HG02938 (cell line): ENCODE data around the gene TSPOAP1.
A peak's percentile ranks its signal among the peaks of the same experiment; 100 is the strongest.

Source experiments
- ATAC-seq: cut with Tn5 transposase; IDR thresholded peaks from one replicate; pipeline ENCODE4 v1.9.1; 2021; ENCODE audit warnings: mild to moderate bottlenecking, moderate library complexity; ENCODE audit not compliant: unreplicated experiment

Gene TSPOAP1

DNA sequence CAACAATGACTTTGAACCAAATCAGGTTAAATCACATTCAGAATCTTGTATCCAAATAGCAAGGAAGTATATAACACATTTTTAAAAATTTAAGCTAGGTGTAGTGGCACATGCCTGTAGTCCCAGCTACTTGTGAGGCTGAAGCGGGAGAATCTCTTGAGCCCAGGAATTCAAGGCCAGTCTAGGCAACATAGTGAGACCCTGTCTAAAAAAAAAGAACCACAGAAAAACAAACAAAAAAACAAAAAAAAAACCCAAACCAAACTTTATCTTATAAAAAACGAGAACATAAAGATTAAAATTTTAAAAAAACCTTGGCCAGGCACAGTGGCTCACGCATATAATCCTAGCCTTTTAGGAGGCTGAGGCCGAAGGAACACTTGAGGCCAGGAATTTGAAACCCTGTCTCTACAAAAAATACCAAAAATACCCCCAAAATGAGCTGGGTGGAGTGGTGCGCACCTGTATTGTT, 11.8 kb upstream of the TSPOAP1 start:
- no peak for ATAC-seq

GRCh38 chr17:58339755-58340404, 11.3 kb upstream of the TSPOAP1 start:
- ATAC-seq = no peak

DNA sequence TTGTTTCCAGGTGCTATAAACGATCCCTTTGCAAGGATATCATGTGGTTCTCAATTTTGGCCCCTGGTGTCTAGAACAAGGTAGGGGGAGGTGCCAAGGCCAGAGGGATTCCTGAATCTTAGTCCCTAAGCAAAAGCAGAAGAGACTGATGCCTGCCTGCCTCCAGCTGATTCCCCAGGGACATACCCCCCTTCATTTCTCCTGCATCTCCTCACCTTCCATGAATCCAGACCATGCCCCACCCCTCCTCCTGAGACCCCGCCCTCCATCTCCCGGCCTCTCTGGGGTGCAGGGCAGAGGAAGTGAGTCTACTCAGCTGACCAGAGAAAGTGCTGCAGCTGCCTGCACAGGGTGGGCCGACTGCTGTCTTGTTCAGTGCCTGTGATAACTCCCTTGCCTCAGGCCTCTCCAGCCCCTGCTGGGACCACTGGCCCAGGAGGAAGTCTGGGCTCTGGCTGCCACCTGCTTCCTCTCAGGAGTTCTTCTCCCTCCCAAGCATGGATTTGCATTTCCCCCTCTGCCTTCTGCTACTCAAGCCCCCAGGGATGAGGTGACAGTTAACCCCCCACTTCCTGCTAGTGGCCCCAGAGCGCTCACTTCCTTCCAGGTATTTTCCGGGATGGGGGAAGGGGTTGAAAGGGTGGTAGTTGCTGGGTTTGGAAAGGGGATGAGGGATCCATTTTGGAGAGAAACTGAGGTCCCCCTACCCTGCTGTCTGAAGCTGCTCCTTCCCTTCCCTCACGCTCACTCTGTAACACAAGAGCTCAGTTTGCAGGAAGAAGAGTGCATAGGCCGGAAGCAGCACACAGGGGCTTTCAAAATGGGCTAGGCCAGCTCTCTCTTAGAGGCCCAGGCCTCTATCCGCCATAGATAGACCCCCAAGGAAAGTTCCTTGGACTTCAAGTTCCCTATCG, 10.5 kb upstream of the TSPOAP1 start:
- no peak for ATAC-seq

- no peak for ATAC-seq
Measured at GRCh38 chr17:58338454-58338840, 9.9 kb upstream of the TSPOAP1 start.

DNA sequence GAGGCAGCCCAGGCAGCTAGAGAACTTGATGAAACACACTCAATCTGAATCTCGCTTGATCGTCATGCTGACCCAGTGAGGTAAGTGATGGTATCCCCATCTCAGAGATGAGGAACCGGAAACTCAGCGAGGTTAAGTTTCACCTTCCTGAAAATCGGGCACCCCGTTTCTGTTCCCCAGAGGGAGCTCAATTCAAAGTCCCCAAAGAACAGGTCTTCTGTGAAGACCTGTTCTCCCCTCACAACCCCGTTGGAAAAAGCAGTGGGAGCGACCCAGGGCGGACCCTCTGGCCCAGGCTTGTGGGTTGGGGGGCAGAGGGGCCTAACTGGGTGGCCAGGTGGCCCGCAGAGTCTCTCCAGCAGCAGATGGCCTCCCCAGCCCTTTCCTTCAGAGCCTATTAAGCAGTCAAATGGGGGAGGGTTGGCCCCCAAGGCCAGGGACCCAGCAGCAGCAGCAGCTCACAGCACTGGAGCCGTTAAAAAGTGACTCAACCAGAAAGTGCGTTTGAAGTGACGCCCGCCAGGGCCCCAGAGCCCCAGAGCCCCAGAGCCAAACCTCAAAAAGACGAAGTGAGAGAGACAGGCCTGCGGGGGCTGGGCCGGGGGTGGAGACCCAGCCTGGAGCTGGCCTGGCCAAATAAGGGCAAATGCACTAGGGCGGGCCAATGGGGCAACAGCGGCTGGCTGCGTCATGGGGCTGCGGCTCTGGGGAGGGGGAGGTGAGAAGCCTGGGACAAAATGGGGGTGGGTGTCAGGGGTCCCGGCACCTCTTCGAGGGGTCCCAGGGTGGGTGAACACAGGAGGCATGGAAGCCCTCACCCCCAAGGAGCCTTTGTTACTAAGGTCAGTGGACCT, 9.2 kb upstream of the TSPOAP1 start:
- ATAC-seq = peak; percentile 57

GRCh38 chr17:58337210-58337599, 8.6 kb upstream of the TSPOAP1 start:
- ATAC-seq = no peak

DNA sequence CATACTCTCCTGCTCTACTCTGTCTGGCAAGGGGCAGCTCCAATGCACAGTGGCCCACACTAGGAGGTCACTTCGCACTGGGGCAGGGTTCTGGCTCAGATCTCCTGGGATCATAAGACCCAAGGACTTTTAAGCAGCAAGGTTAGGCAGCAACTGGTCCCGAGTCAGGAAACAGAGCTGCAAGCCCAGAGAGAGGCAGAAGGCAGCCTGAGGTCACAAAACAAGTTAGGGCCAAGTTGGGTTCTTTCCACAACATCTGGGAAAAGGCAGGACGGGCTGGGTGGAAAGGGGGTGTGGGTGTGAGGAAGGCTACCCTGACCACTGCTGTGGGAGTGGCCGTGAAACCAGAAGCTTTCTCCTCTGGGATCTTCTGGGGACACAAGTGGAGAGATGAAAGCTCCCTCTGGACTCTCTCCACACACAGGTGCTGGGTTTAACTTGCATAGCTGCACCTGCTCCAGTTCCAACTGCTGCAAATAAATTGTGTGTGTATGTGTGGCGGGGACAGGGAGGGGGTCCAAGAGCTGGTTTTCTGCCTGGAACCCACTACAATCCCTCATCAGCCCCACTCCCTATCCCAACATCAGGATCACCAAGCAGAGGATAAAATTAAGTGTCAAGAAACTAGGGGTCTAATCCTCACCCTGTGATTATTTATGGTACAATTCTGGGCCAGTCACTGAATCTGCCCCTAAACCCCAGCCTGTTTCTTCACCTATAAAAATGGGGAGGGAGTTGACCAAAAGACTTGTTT, 8.0 kb upstream of the TSPOAP1 start:
- no peak for ATAC-seq

DNA sequence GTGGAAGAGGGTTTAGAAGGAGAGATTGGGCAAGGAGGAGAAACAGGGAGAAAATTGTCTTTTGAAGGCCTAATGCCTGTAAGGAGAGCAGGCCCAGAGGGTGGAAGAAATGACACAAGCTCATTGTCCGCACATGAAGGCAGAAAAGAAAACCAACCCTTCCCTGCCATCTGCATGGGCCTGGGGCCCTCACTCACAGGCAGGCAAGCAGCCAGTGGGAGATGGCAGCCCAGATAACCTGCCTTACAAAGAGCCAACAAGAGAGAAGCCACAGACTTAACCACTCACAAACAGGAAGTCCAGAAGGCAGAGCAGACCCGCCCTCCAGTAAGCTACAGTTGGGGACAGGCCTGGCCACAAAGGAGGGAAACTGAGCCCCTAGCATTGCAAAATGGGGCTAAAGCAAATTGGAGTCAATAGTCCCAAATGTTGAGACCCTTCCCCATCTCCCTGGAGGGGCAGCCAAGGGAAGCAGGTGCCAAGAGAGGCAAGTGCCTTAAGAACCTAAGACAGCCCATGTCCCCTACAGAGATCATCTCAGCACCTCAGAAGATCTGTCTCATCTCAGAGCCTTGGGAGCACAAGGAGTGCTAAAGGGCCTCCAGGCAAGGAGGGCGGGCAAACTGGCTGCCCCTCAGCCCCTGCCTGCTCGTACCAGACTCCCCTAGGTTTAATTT, 7.3 kb upstream of the TSPOAP1 start:
- ATAC-seq = no peak

DNA sequence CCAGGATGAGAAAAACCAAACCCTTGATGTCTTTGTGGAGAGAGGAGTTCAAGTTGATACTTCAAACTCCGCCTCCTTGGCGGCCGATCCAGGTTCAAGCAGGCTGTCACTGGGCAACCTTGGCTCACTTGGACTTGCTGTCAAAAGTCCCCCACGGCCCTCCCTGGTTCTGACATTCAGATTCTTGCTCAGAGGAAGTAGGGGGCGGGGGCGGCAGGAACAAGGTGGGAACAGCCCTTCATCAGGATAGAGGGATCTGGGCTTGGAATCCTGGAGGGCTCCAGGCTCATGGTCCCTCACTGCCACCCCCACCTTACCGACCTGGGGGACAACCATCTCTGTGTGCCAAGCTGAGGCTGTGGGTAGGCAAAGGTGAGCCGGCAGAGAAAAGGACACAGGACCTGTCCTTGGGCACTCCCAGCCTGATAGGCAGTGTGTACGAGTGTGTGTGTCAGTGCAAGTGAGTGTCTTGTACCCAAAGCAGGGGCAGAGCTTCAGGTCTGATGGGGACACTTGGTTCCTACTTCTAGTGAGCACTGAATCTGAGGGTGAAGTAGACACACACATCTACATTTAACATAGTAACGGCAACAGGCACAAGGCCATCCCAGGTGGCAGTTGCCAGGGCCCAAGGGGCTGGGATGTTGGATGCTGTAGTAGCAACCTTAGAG, 6.6 kb upstream of the TSPOAP1 start:
- no peak for ATAC-seq

GRCh38 chr17:58334661-58335060, 6.1 kb upstream of the TSPOAP1 start:
- ATAC-seq = no peak

- ATAC-seq = no peak
Measured at GRCh38 chr17:58334256-58334655, 5.7 kb upstream of the TSPOAP1 start.

- no peak for ATAC-seq
Measured at GRCh38 chr17:58333736-58334207, 5.2 kb upstream of the TSPOAP1 start.

GRCh38 chr17:58332778-58333735, 4.5 kb upstream of the TSPOAP1 start:
- ATAC-seq = no peak

DNA sequence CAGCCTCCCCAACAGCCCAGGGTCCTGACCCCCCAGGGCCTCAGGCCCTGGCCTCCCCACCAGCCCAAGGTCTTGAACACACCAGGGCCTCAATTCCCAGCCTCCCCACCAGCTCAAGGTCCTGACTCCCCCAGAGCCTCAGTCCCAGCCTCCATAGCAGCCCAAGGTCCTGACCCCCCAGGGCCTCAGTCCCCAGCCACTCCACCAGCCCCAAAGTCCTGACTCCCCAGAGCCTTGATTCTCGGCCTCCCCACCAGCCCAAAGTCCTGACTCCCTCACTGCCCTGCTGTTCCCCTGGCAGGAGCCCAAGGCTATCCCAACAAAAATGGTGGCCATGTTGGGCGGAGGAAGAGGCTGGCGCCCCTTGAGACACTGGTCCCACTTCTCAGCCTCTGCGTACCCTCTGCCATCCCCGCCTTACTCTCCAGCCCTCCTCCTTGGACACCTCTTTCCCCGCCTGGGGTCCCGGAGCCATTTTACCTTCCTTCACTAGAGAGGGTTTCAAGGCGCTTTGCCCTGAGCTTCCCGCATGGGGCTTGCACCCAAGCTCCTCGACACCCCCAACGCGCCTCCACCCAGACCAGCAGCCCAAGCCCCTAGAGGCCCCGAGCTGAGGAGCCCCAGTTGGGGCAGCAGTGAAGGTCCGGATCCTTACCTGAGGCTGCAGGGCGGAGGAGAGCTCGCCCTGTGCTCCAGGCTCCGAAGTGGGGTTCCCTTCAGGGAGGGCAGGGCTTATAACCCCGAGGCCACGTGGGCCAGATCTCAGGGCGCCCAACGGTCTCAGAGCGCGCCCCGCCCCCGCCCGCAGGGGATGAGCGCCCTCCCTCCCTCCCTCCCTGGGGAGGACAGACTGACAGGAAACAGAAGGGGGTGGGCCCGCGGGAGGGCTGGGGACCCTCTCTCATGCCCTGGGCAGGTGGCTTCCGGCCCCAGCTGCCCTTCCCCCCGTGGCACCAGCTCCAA, 3.5 kb upstream of the TSPOAP1 start:
- no peak for ATAC-seq

GRCh38 chr17:58330997-58331814, 2.6 kb upstream of the TSPOAP1 start:
- no peak for ATAC-seq

DNA sequence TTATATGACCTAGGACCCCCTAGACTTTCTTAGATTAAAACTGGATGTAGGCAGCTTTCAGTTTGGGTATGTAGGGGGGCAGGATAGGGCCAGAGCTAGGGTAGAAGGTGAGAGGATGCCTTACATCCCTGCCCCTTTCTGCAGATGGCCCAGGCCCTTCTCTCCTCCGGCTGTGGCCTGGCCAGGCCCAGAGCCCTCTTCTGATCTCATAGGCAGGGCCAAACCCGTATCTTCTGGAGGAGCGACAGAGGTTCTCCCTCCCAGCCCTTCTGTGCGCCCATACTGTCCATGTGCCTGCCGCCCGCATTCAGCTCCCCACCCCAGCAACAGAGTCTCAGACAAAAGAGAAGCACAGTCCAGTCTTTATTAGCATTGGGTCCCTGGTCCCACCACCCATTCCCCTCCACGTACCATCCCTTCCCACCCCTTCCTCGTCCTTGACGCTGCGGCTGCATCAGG, 2.0 kb upstream of the TSPOAP1 start:
- ATAC-seq = no peak
